ENCODE data around the gene DNAH1.

DNA sequence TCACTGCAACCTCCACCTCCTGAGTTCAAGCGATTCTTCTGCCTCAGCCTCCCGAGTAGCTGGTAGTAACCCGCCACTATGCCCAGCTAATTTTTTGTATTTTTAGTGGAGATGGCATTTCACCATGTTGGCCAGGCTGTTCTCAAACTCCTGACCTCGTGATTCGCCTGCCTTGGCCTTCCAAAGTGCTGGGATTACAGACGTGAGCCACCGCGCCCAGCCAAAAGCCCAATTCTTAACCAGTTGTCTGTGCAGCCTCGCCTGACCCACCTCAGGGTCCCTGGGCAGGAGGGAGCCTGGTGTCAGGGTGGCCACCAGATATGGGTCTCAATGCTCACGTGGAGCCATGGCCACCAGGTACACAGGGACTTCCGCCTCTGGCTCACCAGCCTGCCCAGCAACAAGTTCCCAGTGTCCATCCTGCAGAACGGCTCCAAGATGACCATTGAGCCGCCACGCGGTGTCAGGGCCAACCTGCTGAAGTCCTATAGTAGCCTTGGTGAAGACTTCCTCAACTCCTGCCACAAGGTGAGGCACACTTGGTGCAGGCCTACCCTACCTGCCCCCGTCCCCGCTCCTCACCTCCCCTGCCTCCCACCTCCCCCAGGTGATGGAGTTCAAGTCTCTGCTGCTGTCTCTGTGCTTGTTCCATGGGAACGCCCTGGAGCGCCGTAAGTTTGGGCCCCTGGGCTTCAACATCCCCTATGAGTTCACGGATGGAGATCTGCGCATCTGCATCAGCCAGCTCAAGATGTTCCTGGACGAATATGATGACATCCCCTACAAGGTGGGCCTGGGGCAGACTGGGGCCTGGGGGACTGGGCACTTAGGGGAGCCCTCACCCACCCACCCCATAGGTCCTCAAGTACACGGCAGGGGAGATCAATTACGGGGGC lies 80.1 kb downstream of the DNAH1 start:
- TF ChIP-seq CTCF (IDR thresholded peaks at IDR 0.05) (no peak), POLR2AphosphoS5 (IDR thresholded peaks at IDR 0.05; ENCODE audit: low read depth, low read length) (no peak), TCF7L2 (IDR thresholded peaks at IDR 0.05; ENCODE audit: low read depth, low read length) (no peak), SIN3A (IDR thresholded peaks at IDR 0.05; ENCODE audit: borderline replicate concordance, insufficient read depth, low read depth, low read length) (no peak)
- TF ChIP-seq, protein P1, sequence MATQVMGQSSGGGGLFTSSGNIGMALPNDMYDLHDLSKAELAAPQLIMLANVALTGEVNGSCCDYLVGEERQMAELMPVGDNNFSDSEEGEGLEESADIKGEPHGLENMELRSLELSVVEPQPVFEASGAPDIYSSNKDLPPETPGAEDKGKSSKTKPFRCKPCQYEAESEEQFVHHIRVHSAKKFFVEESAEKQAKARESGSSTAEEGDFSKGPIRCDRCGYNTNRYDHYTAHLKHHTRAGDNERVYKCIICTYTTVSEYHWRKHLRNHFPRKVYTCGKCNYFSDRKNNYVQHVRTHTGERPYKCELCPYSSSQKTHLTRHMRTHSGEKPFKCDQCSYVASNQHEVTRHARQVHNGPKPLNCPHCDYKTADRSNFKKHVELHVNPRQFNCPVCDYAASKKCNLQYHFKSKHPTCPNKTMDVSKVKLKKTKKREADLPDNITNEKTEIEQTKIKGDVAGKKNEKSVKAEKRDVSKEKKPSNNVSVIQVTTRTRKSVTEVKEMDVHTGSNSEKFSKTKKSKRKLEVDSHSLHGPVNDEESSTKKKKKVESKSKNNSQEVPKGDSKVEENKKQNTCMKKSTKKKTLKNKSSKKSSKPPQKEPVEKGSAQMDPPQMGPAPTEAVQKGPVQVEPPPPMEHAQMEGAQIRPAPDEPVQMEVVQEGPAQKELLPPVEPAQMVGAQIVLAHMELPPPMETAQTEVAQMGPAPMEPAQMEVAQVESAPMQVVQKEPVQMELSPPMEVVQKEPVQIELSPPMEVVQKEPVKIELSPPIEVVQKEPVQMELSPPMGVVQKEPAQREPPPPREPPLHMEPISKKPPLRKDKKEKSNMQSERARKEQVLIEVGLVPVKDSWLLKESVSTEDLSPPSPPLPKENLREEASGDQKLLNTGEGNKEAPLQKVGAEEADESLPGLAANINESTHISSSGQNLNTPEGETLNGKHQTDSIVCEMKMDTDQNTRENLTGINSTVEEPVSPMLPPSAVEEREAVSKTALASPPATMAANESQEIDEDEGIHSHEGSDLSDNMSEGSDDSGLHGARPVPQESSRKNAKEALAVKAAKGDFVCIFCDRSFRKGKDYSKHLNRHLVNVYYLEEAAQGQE (IDR thresholded peaks at IDR 0.05; ENCODE audit: insufficient read depth in 1 of 2, low read depth in 2 of 2, low read length in 1 of 2), result no peak

Data from Panc1 (cell line).